KMS-11 (cell line): ENCODE measurements around the gene NPLOC4.

ENCODE experiments used
- H2AFZ ChIP-seq: fragments of 200-600 bp; sonication (generic); 2 replicates; pipeline ENCODE4 v1.6.1; 2016; ENCODE audit warnings: antibody characterized with exemption, mixed run types, low read depth
- H3K27ac ChIP-seq: fragments of 200-600 bp; sonication (generic); 2 replicates; pipeline ENCODE4 v1.6.1; 2016; ENCODE audit warnings: mild to moderate bottlenecking, mixed run types
- H3K27me3 ChIP-seq: fragments of 200-600 bp; sonication (generic); 2 replicates; pipeline ENCODE4 v1.6.1; 2017; ENCODE audit warnings: mild to moderate bottlenecking, low read depth, mixed run types, moderate library complexity; ENCODE audit not compliant: insufficient read depth
- H3K36me3 ChIP-seq: fragments of 200-600 bp; sonication (generic); 2 replicates; pipeline ENCODE4 v1.6.1; 2017; ENCODE audit warnings: mild to moderate bottlenecking, mixed run types; ENCODE audit not compliant: insufficient read depth
- H3K4me1 ChIP-seq: fragments of 200-600 bp; sonication (generic); 2 replicates; pipeline ENCODE4 v1.6.1; 2016; ENCODE audit warnings: mild to moderate bottlenecking, low read depth, mixed run types; ENCODE audit not compliant: poor library complexity, severe bottlenecking
- H3K4me2 ChIP-seq: fragments of 200-600 bp; sonication (generic); 2 replicates; pipeline ENCODE4 v1.7.0; 2016; ENCODE audit warnings: mild to moderate bottlenecking, mixed run types
- H3K4me3 ChIP-seq: fragments of 200-600 bp; sonication (generic); IDR thresholded peaks from 2 replicates; pipeline ENCODE4 v1.6.1; 2017; ENCODE audit warnings: low read depth, low read length, mixed read lengths; ENCODE audit not compliant: insufficient read depth
- H3K79me2 ChIP-seq: fragments of 200-600 bp; sonication (generic); 2 replicates; pipeline ENCODE4 v1.6.1; 2016; ENCODE audit warnings: low read depth, mixed run types; ENCODE audit not compliant: insufficient read depth
- H3K9ac ChIP-seq: fragments of 200-600 bp; sonication (generic); 2 replicates; pipeline ENCODE4 v1.6.1; 2016; ENCODE audit warnings: mild to moderate bottlenecking, mixed run types
- H4K20me1 ChIP-seq: fragments of 200-600 bp; sonication (generic); 2 replicates; pipeline ENCODE4 v1.6.1; 2016; ENCODE audit warnings: mild to moderate bottlenecking, mixed run types; ENCODE audit not compliant: insufficient read depth
- TF ChIP-seq, protein P1 (sequence below): fragments of 200-600 bp; sonication (generic); conservative IDR thresholded peaks from 2 replicates; pipeline ENCODE4 v1.6.1; 2017; ENCODE audit warnings: low read depth, mild to moderate bottlenecking, antibody characterized with exemption, low read length, moderate library complexity, mixed read lengths

Gene NPLOC4

GRCh38 chr17:81508639-81509206, 128.2 kb downstream of the NPLOC4 start:
- H2AFZ ChIP-seq = no peak overlapping the region
- H4K20me1 ChIP-seq = peaks cover 30% of the 10 kb centered on the region; the same call in 1 of the 2 replicates
- H3K4me2 ChIP-seq = no peak overlapping the region
- peaks cover 20% of the 10 kb centered on the region; the same call in 1 of the 2 replicates for H3K36me3 ChIP-seq
- H3K27ac ChIP-seq = no peak overlapping the region
- no peak overlapping the region for H3K4me3 ChIP-seq
- peaks cover 20% of the 10 kb centered on the region for H3K4me1 ChIP-seq
- H3K9ac ChIP-seq = no peak overlapping the region
- peaks cover 27% of the 10 kb centered on the region for H3K27me3 ChIP-seq
- H3K79me2 ChIP-seq = peaks cover 24% of the 10 kb centered on the region
- TF ChIP-seq, protein P1, sequence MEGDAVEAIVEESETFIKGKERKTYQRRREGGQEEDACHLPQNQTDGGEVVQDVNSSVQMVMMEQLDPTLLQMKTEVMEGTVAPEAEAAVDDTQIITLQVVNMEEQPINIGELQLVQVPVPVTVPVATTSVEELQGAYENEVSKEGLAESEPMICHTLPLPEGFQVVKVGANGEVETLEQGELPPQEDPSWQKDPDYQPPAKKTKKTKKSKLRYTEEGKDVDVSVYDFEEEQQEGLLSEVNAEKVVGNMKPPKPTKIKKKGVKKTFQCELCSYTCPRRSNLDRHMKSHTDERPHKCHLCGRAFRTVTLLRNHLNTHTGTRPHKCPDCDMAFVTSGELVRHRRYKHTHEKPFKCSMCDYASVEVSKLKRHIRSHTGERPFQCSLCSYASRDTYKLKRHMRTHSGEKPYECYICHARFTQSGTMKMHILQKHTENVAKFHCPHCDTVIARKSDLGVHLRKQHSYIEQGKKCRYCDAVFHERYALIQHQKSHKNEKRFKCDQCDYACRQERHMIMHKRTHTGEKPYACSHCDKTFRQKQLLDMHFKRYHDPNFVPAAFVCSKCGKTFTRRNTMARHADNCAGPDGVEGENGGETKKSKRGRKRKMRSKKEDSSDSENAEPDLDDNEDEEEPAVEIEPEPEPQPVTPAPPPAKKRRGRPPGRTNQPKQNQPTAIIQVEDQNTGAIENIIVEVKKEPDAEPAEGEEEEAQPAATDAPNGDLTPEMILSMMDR = no peak
